Stimulated activated CD8-positive, alpha-beta memory T cell treated with anti-CD3 and anti-CD28 coated beads, Interleukin-7, amount 100 ng/mL, for 1 hour (primary cell): ENCODE data around the gene KLHL24.
"Not testable (repeated sequence)": the region's sequence is repeated elsewhere in the genome, so short reads cannot be mapped to it uniquely, and the experiment has no call there.

Source experiments
- DNase-seq, 2 donors: peaks; one replicate each; pipeline ENCODE4 v3.0.0-alpha.2; 2020; ENCODE audit warnings: low read depth in 2 of 2

KLHL24 gene

GRCh38 chr3:183697123-183697609 lies 61.7 kb downstream of the KLHL24 start:
- DNase-seq, result no peak

- peak; percentile 30 to 37 for DNase-seq
Observed at GRCh38 chr3:183697610-183698317, 62.3 kb downstream of the KLHL24 start, which contains the start of gene YEATS2. Gene YEATS2 (plus strand): TSS chr3:183697797. CDS start chr3:183715163, 17,366 bp downstream.

DNA sequence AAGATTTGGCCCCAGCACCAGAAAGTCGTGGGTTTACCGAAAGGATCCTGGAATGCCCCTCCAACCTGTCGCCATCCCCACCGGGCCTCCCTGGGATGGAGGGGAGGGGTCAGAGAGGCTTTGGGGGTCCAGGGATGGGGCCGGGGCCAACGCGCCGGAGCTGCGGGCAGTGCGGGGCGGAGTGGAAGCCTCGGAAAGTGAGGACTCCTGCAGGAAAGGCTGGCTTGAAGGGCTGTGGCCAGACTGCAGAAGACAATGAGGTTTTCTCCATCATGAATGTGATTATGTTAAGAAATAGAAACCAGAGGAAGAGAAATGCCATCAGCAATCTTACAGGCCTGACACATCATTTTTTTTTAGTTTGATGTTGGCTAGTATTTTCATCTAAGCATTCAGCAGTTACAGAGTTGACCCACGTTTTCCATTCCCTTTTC lies 62.9 kb downstream of the KLHL24 start:
- DNase-seq, result no peak

GRCh38 chr3:183698756-183699155 lies 63.3 kb downstream of the KLHL24 start:
- DNase-seq, result no peak

GRCh38 chr3:183699238-183699947 lies 64.0 kb downstream of the KLHL24 start:
- no peak for DNase-seq

DNA sequence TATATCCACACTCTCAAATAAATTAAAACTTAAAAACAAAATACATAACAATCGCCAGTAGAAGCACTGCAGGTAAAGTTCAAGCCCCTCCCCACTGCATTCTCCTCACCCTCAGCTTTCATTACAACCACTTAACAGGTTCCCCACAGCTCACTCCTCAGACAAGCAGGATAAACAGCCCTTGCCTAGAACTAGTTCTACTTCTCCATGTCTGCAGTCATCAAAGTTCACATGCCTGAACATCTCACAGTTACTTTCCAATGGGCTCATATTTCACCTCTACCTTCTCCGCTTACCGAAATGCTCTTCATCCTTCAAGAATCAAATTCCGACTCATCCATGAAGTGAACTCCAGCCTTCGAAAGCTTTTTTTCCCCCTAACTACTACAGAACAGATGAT lies 66.3 kb downstream of the KLHL24 start:
- no peak for DNase-seq

GRCh38 chr3:183703892-183704291 lies 68.5 kb downstream of the KLHL24 start:
- not testable (repeated sequence) for DNase-seq

GRCh38 chr3:183710231-183710630 lies 74.8 kb downstream of the KLHL24 start:
- DNase-seq, result no peak

- no peak for DNase-seq
Observed at GRCh38 chr3:183711516-183711915, 76.1 kb downstream of the KLHL24 start.

GRCh38 chr3:183714622-183715021 lies 79.2 kb downstream of the KLHL24 start:
- no peak for DNase-seq

DNA sequence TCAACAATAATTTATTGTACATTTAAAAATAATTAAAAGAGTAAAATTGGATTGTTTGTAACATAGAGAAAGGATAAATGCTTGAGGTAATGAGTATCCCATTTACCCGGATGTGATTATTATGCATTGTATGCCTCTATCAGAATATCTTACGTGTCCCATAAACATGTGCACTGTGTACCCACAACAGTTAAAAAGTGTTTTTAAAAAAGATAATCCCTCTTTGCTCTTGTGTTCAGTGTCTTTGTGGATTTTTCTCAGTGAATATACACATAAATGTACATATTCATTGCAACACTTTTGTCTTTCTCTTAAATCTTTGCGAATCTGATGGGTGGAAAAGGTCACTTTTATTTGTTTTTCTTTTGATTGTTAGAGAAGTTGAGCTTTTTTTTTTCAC lies 82.6 kb downstream of the KLHL24 start:
- no peak for DNase-seq

GRCh38 chr3:183725387-183725786 lies 90.0 kb downstream of the KLHL24 start:
- no peak for DNase-seq

- DNase-seq, result no peak
Observed at GRCh38 chr3:183728204-183728603, 92.8 kb downstream of the KLHL24 start.

DNA sequence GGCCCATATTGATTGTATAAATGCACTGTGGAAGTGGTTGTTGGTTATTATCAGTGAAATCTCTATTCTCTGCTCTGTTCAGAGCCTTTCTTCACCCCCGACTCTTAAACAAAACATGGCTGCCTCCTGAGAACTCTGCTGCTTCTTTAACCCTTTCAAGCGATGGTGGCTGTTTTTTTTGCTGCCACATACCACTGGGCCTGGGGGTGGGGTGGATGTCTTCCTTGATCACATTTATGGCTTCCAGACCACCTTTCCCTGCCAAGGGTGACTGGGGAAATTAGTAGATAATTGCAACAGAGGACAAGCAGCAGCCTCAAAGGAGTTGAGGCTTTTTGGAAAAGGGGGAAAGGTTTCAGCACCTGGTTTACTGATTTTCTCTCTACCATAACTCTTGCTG lies 94.9 kb downstream of the KLHL24 start:
- no peak for DNase-seq

GRCh38 chr3:183731611-183732010 lies 96.2 kb downstream of the KLHL24 start:
- no peak for DNase-seq

- no peak for DNase-seq
Observed at GRCh38 chr3:183733553-183733952, 98.1 kb downstream of the KLHL24 start.
